H1 (cell line): ENCODE measurements around the gene NPNT. TPM values are rescaled to one million over a fixed set of nuclear protein-coding genes. Genes with fewer than 3 reads are reported as not detected.

Experiments
- CBX5 ChIP-seq: fragments of 300-800, 300-1000 bp; sonication (generic); IDR thresholded peaks from 2 replicates; pipeline ENCODE4 v1.7.1; 2016; ENCODE audit warnings: antibody characterized with exemption, low read length, low read depth
- CEBPB ChIP-seq: IDR thresholded peaks from 2 replicates; pipeline ENCODE4 v1.6.1; 2012; ENCODE audit warnings: low read depth, low read length
- CHD2 ChIP-seq: IDR thresholded peaks from 2 replicates; pipeline ENCODE4 v1.6.1; 2012; ENCODE audit warnings: low read length, improper control_type of control experiment
- HDAC6 ChIP-seq: IDR thresholded peaks from one replicate; pipeline ENCODE4 v1.7.1; 2012; ENCODE audit warnings: low read depth, mild to moderate bottlenecking, inconsistent platforms, low read length, moderate library complexity
- NANOG ChIP-seq: IDR thresholded peaks from 2 replicates; pipeline ENCODE4 v1.6.1; 2011; ENCODE audit warnings: low read length, low read depth, mild to moderate bottlenecking, inconsistent platforms; ENCODE audit not compliant: insufficient read depth, poor library complexity, severe bottlenecking
- SIN3A ChIP-seq, 2 experiments: IDR thresholded peaks in 1 of 2; conservative IDR thresholded peaks in 1 of 2; 2 replicates each; pipeline ENCODE4 v1.6.1; 2011 to 2012; ENCODE audit warnings: low read length in 2 of 2, improper control_type of control experiment in 1 of 2, low read depth in 1 of 2, mild to moderate bottlenecking in 1 of 2
- SP1 ChIP-seq: IDR thresholded peaks from 2 replicates; pipeline ENCODE4 v1.6.1; 2011; ENCODE audit warnings: low read depth, low read length
- polyA plus RNA-seq, 7 experiments: library from polyadenylated mRNA; depleted of rRNA in 3 of 7; stranded (reverse) in 5 of 7; unstranded in 2 of 7; fragments of >200 nt in 5 of 7; fragments of 200-250 nt in 2 of 7; gene quantifications; 1 replicate in 5 of 7; 2 replicates in 1 of 7; 4 replicates in 1 of 7; pipeline versions ENCODE4 v1.2.1 to v1.2.3, GENCODE V29; 2011 to 2013; ENCODE audit warnings: missing spikeins in 2 of 7, mixed read lengths in 2 of 7
- total RNA-seq: library from RNA; stranded (reverse); fragmentation: NEBNext Ultra II Directional; extraction: Animal tissue kit (Norgen Biotek cat#: 25700); gene quantifications from 2 replicates; pipeline ENCODE4 v1.2.1, GENCODE V29; 2021

NPNT gene
- total and polyA plus RNA-seq, 2 of the 8 experiments (the other 6 are each of a cell fraction or from before 2014, with no cell fraction given) = 0.24 to 0.97 TPM

- TF ChIP-seq CHD2 (no peak), HDAC6 (no peak), NANOG (no peak), CBX5 (no peak), CEBPB (no peak), SIN3A (conservative IDR thresholded peaks at IDR 0.05 in 1 of 2, IDR thresholded peaks at IDR 0.05 in 1 of 2; ENCODE audit: low read depth in 1 of 2, low read length in 2 of 2) (no peak), SP1 (no peak)
- TF ChIP-seq, all 59 proteins: peak for 0
Measured at GRCh38 chr4:105937759-105938158, 42.5 kb downstream of the NPNT start (continued).
